Measurements from ENCODE around the gene GOLIM4.

GOLIM4 gene

DNA sequence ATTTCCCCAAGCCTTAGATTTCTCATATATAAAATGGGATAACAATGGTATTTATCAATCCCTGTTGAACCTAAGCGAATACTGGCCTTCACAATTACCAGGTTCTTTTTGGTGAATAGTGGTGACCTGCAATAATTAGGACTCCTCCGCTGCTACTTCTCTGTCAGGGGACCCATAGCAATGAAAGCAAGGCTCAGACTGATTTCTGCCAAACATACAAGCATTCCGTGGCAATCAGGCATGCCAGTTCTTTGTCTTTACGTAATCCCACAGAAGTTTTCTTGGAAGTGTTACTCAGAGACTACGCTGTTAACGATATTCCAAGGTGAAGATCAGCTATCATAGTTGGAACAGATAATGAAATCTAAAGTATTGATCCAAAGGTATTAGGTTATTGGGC, 105.7 kb downstream of the GOLIM4 start:
- DNase-seq (ENCODE audit: low read depth), result no peak

DNA sequence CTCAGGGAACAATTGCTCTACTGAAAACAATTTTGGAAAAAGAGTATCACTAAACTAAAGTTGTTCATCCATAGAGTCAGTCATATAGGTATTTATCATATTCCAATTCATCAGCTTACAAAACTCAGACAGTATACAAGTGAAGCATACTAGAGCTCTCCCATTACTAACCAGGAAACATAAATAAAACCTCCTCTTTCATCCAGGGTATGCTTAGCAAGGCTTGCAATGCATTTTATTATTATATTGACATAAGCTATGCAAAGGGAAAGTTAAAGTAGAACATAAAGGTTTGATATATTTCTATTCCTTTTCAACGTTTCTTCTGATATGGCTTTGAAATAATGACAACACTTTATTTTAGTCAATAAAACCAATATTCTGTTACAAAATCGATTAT, 106.7 kb downstream of the GOLIM4 start:
- no peak for DNase-seq (ENCODE audit: low read depth)

DNA sequence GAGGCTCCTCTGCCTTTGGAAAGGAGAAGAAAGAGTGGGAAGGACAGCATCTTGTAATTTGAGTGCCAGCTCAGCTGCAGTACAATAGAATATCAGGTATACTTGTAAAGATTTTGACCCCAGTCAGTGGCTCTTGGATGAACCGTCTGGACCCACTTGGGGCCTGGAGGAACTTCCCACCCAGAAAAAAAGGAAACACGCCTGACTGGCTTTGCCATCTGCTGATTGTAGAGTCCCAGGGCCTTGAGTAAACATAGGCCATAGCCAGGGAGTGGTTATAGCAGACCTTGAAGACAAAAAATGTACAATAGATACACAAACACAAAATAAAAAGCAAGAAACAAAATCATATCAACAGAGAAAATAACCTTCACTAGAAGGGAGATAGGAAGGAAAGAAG, 112.1 kb downstream of the GOLIM4 start:
- DNase-seq (ENCODE audit: low read depth), result no peak

DNA sequence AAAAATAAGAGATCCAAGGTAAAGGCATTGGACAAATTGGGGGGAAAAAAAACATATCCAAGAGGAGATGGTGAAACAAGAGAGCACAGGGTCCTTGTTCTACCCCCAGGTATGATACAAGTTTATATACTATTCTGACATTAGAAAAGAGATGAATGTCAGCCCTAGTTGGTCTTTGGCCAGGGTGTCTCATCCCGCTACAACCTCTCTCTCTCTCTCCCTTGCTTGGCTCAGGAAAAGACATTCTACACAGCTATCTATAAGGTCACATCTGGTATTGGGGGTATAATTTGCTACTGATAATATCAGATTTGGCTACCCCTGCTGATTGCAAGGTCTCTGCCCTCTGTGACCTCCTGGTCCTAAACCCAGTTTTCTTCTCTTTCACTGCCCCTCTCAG, 117.2 kb downstream of the GOLIM4 start:
- no peak for DNase-seq (ENCODE audit: low read depth)

DNA sequence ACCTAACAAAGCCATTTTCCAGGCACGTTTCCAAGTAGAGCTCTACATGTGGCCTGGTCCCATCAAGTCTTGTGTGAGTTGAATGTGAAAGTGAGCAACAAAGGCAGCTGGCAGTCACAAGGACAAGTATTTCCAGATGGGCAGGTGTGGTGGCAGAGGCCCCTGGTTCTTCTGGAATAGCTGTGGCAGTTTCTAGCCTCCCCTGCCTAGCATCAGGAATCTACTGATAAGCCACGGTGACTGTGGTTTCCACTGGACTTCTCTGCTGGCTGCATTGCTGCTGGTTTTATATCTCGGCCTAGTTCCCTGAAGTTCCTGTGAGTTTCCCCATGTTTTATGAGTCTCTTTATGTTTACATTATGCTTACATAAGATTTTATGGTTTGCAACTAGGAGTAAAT, 117.7 kb downstream of the GOLIM4 start:
- no peak for DNase-seq (ENCODE audit: low read depth)

DNA sequence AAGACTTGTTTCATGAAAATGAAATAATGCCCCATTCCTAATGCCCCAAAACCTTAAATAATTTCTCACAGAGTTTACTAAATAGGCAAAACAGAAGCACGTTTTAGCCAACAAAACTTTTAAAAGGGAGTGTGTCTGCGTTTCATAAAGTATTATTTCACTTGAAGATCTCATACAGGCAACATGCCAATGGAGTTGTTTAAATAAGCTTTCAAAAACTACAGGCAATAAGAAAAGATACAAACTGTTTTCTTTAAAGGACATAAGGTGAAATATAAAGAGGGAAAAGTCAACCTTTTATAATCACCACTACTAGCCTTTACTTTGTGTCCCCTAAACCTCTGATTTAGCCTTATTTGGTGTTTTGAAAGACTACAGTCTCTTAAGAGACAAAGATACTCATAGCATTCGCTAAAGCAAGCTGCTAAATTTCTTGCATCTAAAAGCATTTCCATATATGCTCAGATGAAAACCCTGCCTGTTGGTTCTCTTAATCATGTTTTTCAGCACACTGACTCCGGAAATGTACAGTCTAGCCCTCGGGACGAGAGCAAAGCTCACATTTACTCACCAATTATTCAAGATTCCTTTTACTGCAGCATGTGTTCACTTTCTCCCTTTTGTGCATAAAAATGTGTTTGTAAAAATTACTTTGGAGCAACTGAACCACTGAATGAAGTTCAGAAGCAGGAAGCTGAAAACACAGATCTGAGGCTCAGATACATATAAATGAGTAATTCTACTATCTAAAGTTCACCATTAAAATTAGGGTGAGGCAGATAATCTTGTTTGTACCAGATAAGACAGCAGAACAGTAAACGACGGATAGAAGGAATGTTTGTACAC, 119.0 kb downstream of the GOLIM4 start:
- no peak for DNase-seq (ENCODE audit: low read depth)

DNA sequence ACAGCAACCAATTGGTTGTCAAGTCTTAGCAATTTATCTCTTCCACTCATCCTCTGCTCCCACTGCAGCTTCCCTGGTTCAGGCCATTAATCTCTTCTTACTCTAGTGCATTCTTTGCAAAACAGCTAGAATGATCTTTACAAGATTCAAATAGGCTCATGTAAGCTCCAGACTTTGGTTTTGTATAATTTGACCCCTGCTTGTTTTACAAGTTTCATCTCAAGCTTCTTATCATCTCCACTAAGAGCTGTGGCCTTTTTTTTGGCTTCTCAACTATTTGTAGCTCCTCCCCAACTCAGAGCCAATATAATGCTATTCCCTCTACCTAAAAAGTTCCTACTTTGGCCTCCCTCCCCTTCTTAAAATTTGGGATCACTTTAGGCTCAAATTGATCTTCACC, 121.8 kb downstream of the GOLIM4 start:
- DNase-seq (ENCODE audit: low read depth), result no peak

DNA sequence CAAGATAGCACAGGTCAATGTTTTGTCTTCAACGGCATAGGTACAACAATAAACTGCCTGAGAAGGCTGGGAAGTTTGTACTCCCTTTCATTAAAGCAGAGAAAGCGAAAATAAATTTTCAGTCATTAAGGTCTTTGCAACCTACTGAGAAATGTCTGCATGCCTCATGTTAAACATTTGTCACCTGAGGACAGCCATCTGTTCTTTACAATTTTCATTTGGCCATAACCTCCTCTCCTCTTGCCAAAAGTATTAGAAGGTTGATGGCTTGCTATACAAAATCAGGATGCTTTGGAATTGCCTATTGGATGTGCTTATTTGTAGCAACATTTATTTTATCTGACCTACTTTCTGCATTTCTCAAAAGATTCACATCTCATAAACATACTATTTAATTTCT, 122.7 kb downstream of the GOLIM4 start:
- DNase-seq (ENCODE audit: low read depth), result no peak

DNA sequence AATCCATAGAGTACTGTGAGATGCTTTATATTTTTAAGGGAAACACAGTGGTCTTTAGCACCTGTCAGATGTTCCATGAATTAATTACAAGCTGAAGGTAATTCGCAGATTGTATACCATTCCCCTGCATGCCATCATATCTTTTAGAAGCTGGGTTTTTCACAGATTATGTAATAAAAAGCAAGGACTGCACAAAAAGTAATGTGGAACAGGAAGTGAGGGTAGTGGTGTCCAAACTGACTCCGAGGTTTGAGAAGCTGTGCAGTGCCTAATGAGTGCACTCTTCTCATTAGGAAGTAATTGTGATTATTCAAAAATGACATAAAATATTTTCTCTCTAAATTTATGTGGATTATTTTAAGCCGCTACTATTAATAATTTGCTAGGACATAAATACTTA, 123.2 kb downstream of the GOLIM4 start:
- no peak for DNase-seq (ENCODE audit: low read depth)

DNA sequence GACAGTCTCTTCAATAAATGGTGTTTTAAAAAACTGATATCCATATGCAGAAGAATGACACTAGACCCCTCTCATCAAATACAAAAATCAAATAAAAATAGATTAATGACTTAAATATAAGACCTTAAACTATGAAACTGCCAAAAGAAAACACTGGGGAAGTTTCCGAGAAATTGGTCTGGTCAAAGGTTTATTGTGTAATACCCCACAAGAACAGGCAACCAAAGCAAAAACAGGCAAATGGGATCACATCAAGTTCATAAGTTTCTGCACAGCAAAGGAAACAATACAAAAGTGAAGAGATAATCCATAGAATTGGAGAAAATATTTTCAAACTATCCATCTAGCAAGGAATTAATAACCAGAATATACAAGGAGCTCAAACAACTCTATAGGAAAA, 126.2 kb downstream of the GOLIM4 start:
- DNase-seq (ENCODE audit: low read depth), result no peak

DNA sequence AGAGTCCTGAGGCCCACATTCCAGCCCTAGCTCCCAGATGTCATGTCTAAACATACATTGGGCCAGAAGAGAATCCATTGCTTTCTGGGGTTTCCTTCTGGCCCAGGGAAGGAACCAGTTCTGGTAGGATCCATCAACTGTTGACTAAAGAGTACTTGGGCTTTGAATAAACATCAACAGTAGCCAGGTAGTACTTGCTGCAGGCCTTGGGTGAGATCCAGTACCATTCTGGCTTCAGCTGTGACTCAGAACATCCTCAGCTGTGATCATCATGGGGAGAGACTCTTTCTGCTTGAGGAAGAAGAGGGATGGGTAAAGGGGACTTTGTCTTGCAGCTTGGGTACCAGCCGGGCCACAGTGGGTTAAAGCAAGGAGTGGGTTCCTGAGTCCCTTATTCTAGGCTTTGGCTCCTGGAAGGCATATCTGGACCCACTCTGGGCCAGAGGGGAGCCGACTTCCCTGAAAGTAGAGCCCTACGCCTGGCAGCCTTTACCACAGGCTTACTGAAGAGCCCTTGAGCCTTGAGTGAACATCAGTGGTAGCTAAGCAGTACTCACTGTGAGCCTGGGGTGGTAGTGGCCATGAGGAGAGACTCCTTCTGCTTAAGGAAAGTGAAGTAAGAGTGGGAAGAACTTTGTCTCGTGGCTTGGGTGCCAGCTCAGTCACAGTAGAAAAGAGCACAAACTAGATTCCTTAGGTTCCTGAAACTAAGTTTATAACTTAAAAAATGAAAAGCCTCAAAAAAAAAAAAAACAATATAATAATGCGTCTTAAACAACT, 128.3 kb downstream of the GOLIM4 start:
- DNase-seq (ENCODE audit: low read depth), result no peak
